ENCODE measurements around the gene USP37.

DNA sequence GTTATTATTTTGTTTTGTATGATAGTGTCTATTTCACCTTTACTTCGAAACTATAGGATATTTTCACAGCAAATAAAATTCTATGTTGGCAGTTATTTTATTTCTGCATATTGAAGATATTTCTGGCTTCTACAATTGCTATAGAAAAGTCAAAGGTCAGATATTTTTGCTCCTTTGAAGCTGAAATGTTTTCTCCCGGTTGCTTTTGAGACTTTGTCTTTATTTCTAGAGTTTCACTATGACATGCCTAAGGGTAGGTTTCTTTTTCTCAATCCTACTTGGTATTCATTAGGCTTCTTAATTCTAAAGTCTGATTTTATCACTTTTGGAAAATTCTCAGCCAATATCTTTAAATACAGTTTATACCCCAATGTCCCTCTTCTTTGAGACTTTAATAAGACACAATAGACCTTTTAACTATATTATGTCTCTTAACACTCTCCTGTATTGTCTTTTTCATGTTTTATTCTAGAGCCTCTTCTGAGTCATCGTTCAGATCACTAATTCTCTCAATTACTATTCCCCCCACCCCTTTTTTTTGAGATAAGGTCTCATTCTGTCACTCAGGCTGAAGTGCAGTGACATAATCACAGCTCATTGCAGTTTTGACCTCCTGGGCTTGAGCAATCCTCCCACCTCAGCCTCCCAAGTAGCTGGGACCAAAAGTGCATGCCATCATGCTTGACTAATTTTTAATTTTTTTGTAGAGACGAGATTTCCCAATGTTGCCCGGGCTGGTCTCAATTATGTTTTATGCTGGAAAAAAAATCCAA, 50.5 kb downstream of the USP37 start:
- TF ChIP-seq, protein P1, sequence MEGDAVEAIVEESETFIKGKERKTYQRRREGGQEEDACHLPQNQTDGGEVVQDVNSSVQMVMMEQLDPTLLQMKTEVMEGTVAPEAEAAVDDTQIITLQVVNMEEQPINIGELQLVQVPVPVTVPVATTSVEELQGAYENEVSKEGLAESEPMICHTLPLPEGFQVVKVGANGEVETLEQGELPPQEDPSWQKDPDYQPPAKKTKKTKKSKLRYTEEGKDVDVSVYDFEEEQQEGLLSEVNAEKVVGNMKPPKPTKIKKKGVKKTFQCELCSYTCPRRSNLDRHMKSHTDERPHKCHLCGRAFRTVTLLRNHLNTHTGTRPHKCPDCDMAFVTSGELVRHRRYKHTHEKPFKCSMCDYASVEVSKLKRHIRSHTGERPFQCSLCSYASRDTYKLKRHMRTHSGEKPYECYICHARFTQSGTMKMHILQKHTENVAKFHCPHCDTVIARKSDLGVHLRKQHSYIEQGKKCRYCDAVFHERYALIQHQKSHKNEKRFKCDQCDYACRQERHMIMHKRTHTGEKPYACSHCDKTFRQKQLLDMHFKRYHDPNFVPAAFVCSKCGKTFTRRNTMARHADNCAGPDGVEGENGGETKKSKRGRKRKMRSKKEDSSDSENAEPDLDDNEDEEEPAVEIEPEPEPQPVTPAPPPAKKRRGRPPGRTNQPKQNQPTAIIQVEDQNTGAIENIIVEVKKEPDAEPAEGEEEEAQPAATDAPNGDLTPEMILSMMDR (conservative IDR thresholded peaks at IDR 0.05; ENCODE audit: low read depth, low read length) = no peak
- TF ChIP-seq POLR2A (IDR thresholded peaks at IDR 0.05; ENCODE audit: low read depth, low read length) (no peak), CEBPB (IDR thresholded peaks at IDR 0.05; ENCODE audit: low read depth, low read length) (peak; percentile 3; the same call in 1 of the 2 replicates), SMC3 (IDR thresholded peaks at IDR 0.05; ENCODE audit: low read depth, low read length) (no peak)

Data from IMR-90 (cell line).